Liver (tissue), 2 donors: ENCODE results near the gene HIVEP3.

Experiments used
- FOXA1 ChIP-seq: IDR thresholded peaks from 2 replicates; pipeline ENCODE4 v1.6.1; 2016; ENCODE audit warnings: antibody characterized with exemption
- TF ChIP-seq, protein P1 (sequence below): fragments of 150-350 bp; IDR thresholded peaks from 2 replicates; pipeline ENCODE4 v1.5.1; 2017; ENCODE audit warnings: improper control_type of control experiment, low read depth, low read length; ENCODE audit not compliant: missing input control
- donor health status: healthy.

DNA sequence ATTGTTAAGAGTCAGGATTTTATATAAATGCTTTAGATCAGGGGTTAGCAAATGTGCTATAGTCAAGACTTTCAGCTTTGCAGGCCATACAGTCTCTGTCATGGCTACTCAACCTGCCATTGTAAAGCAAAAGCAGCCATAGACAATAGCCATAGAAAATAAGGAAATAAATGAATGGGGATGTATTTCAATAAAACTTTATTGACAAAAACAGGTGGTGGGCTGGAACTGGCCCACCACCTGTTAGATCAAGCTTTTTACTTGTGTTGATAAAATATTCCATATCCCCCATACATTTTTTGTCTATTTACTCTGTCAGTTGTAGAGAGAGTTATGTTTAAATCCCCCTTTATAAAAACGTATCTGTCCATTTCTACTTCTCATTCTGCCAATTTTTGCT lies 98.9 kb downstream of the HIVEP3 start:
- TF ChIP-seq, protein P1, sequence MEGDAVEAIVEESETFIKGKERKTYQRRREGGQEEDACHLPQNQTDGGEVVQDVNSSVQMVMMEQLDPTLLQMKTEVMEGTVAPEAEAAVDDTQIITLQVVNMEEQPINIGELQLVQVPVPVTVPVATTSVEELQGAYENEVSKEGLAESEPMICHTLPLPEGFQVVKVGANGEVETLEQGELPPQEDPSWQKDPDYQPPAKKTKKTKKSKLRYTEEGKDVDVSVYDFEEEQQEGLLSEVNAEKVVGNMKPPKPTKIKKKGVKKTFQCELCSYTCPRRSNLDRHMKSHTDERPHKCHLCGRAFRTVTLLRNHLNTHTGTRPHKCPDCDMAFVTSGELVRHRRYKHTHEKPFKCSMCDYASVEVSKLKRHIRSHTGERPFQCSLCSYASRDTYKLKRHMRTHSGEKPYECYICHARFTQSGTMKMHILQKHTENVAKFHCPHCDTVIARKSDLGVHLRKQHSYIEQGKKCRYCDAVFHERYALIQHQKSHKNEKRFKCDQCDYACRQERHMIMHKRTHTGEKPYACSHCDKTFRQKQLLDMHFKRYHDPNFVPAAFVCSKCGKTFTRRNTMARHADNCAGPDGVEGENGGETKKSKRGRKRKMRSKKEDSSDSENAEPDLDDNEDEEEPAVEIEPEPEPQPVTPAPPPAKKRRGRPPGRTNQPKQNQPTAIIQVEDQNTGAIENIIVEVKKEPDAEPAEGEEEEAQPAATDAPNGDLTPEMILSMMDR: no peak
- no peak for TF ChIP-seq FOXA1
